K562 (cell line): Measurements from ENCODE around the gene CACNA1A. TPM values are rescaled to one million over a fixed set of nuclear protein-coding genes. Genes with fewer than 3 reads are reported as not detected.

Source experiments
- ATAC-seq: fragments of 200-7000 bp; cut with Tn5 transposase; 3 replicates; pipeline ENCODE4 v1.9.1; 2020; ENCODE audit warnings: moderate library complexity
- BruUV-seq: library from RNA; stranded (reverse); fragments of 400-500 nt; replicated peaks from 2 replicates; lab custom pipeline; 2021; lab: Mats Ljungman, UMichigan
- CTCF ChIA-PET: fragments of 300-600 bp; formaldehyde crosslinking; extraction: SDS; loops from one replicate; lab custom pipeline; 2021; ENCODE audit warnings: low intra/inter-chr PET ratio; lab: Yijun Ruan, JAX
- POLR2A ChIA-PET: fragments of 300-600, 350-650 bp; sonication (Branson Sonifier 250); formaldehyde crosslinking; extraction: SDS; loops from one replicate; lab custom pipeline; 2021; ENCODE audit warnings: antibody characterized with exemption, inconsistent platforms; lab: Yijun Ruan, JAX
- DNase-seq, 4 experiments: peaks; one replicate each; pipeline versions ENCODE4 v3.0.0 to v3.0.0-alpha.2; 2011 to 2018; ENCODE audit warnings: low spot score in 3 of 4, mixed read lengths in 3 of 4; ENCODE audit errors: extremely low read depth in 1 of 4
- FAIRE-seq: peaks from 2 replicates; lab custom pipeline; 2011; peaks lifted over from hg19 to GRCh38; lab: Jason Lieb, UNC
- H2AFZ ChIP-seq: 2 replicates; pipeline ENCODE4 v1.6.0; 2011; ENCODE audit warnings: low read depth, low read length, control low read depth, inconsistent platforms
- H3K27ac ChIP-seq: fragments of 200-600 bp; 3 replicates; pipeline ENCODE4 v1.8.0; 2011; ENCODE audit warnings: low read depth, mild to moderate bottlenecking, control low read depth, inconsistent platforms, low read length, moderate library complexity, mixed read lengths; ENCODE audit errors: extremely low read depth
- H3K27me3 ChIP-seq, 2 experiments: fragments of 300-600 bp in 1 of 2; 2 replicates in 1 of 2; 3 replicates in 1 of 2; pipeline versions ENCODE4 v1.6.0 to v1.8.0; 2011; ENCODE audit warnings: inconsistent platforms in 2 of 2, low read length in 2 of 2, mild to moderate bottlenecking in 1 of 2, mixed read lengths in 1 of 2, moderate library complexity in 1 of 2; ENCODE audit not compliant: control insufficient read depth in 2 of 2, insufficient read depth in 2 of 2
- H3K36me3 ChIP-seq: fragments of 300-600 bp; 3 replicates; pipeline ENCODE4 v1.8.0; 2011; ENCODE audit warnings: mild to moderate bottlenecking, low read length, inconsistent platforms; ENCODE audit not compliant: control insufficient read depth, insufficient read depth
- H3K4me1 ChIP-seq, 2 experiments: fragments of 200-600 bp in 1 of 2; replicated peaks in 1 of 2; 2 replicates in 1 of 2; 3 replicates in 1 of 2; pipeline versions ENCODE4 v1.5.1 to v1.8.0; 2011; ENCODE audit warnings: inconsistent platforms in 2 of 2, low read length in 2 of 2, mild to moderate bottlenecking in 1 of 2, mixed read lengths in 1 of 2, moderate library complexity in 1 of 2; ENCODE audit not compliant: control insufficient read depth in 2 of 2, insufficient read depth in 2 of 2
- H3K4me2 ChIP-seq: 2 replicates; pipeline ENCODE4 v1.6.1; 2011; ENCODE audit warnings: low read length, control low read depth, inconsistent platforms, mixed read lengths; ENCODE audit not compliant: insufficient read depth
- H3K4me3 ChIP-seq: fragments of 200-600 bp; sonication (generic), shearing (Covaris generic); 2 replicates; pipeline ENCODE4 v1.5.1; 2016; ENCODE audit warnings: control low read depth, inconsistent platforms
- H3K79me2 ChIP-seq: fragments of 200-600 bp; 3 replicates; pipeline ENCODE4 v1.8.0; 2011; ENCODE audit warnings: low read length, inconsistent platforms; ENCODE audit not compliant: control insufficient read depth, insufficient read depth
- H3K9ac ChIP-seq, 2 experiments: 2 replicates each; pipeline versions ENCODE4 v1.6.0 to v1.6.1; 2011; ENCODE audit warnings: low read depth in 2 of 2, low read length in 2 of 2, control low read depth in 1 of 2, inconsistent platforms in 1 of 2, mild to moderate bottlenecking in 1 of 2, mixed read lengths in 1 of 2; ENCODE audit not compliant: insufficient read depth in 1 of 2
- H3K9me1 ChIP-seq: one replicate; pipeline ENCODE4 v1.6.0; 2011; ENCODE audit warnings: inconsistent platforms, mild to moderate bottlenecking, low read length, moderate library complexity; ENCODE audit not compliant: control insufficient read depth, insufficient read depth
- H3K9me3 ChIP-seq: replicated peaks from 2 replicates; pipeline ENCODE4 v1.5.1; 2011; ENCODE audit warnings: low read depth, low read length, inconsistent platforms; ENCODE audit not compliant: control insufficient read depth, insufficient read depth
- H4K20me1 ChIP-seq: replicated peaks from 2 replicates; pipeline ENCODE4 v1.6.1; 2011; ENCODE audit warnings: low read length, inconsistent platforms, mixed read lengths; ENCODE audit not compliant: control insufficient read depth, insufficient read depth
- CBX1 ChIP-seq: sonication (generic); IDR thresholded peaks from 2 replicates; pipeline ENCODE4 v1.6.1; 2016; ENCODE audit warnings: antibody characterized with exemption, low read depth, mild to moderate bottlenecking
- ETV6 ChIP-seq, 3 experiments: fragments of 150-350 bp in 1 of 3; sonication (generic) in 1 of 3; formaldehyde crosslinking in 1 of 3; IDR thresholded peaks; 2 replicates each; pipeline versions ENCODE4 v1.6.1 to v1.8.0; 2014 to 2022; ENCODE audit warnings: borderline replicate concordance in 2 of 3, low read depth in 2 of 3, antibody characterized with exemption in 1 of 3, low read length in 1 of 3, mild to moderate bottlenecking in 1 of 3, missing genetic modification reagents in 1 of 3
- EWSR1 ChIP-seq: fragments of 450-650 bp; IDR thresholded peaks from 2 replicates; pipeline ENCODE4 v1.6.1; 2018; ENCODE audit warnings: borderline replicate concordance, mild to moderate bottlenecking, low read depth, moderate library complexity; ENCODE audit not compliant: partially characterized antibody
- FOSL1 ChIP-seq: fragments of 200-800 bp; sonication (Bioruptor generic); conservative IDR thresholded peaks from 2 replicates; pipeline ENCODE4 v1.6.1; 2016; ENCODE audit warnings: missing genetic modification characterization, missing compliant biosample characterization
- IRF2 ChIP-seq: sonication (generic); formaldehyde crosslinking; IDR thresholded peaks from 2 replicates; pipeline ENCODE4 v1.8.1; 2022; ENCODE audit warnings: mild to moderate bottlenecking, missing genetic modification reagents
- KDM4B ChIP-seq, 2 experiments: fragments of 450-650 bp in 1 of 2; sonication (generic) in 1 of 2; IDR thresholded peaks; 2 replicates each; pipeline ENCODE4 v1.6.1; 2016 to 2017; ENCODE audit warnings: borderline replicate concordance in 2 of 2, antibody characterized with exemption in 1 of 2, low read depth in 1 of 2, mild to moderate bottlenecking in 1 of 2
- PHF21A ChIP-seq: fragments of 450-650 bp; IDR thresholded peaks from 2 replicates; pipeline ENCODE4 v1.6.1; 2017; ENCODE audit warnings: low read depth, borderline replicate concordance
- POLR2A ChIP-seq: fragments of 450-650 bp; conservative IDR thresholded peaks from 2 replicates; pipeline ENCODE4 v1.6.1; 2016
- RBM22 ChIP-seq: fragments of 200-400 bp; formaldehyde crosslinking; IDR thresholded peaks from 2 replicates; pipeline ENCODE4 v1.6.1; 2018; ENCODE audit warnings: low read length, low read depth; ENCODE audit not compliant: poor library complexity, severe bottlenecking
- SREBF2 ChIP-seq: sonication (generic); formaldehyde crosslinking; IDR thresholded peaks from 2 replicates; pipeline ENCODE4 v1.4.0; 2020; ENCODE audit warnings: mild to moderate bottlenecking, missing genetic modification reagents
- THRAP3 ChIP-seq: fragments of 450-650 bp; IDR thresholded peaks from 2 replicates; pipeline ENCODE4 v1.6.1; 2016; ENCODE audit warnings: mild to moderate bottlenecking, inconsistent platforms, borderline replicate concordance
- ZNF311 ChIP-seq: fragments of 250-450 bp; sonication (Bioruptor Pico); IDR thresholded peaks from 2 replicates; pipeline ENCODE4 v1.4.0; 2020; ENCODE audit warnings: mild to moderate bottlenecking, moderate library complexity
- ZNF354B ChIP-seq: fragments of 250-450 bp; sonication (Bioruptor Pico); IDR thresholded peaks from 2 replicates; pipeline ENCODE4 v1.4.0; 2020
- ZNF766 ChIP-seq: fragments of 200-800 bp; sonication (Bioruptor generic); conservative IDR thresholded peaks from 2 replicates; pipeline ENCODE4 v1.6.1; 2016; ENCODE audit warnings: missing genetic modification characterization, missing compliant biosample characterization
- ZZZ3 ChIP-seq: fragments of 450-650 bp; IDR thresholded peaks from 2 replicates; pipeline ENCODE4 v1.6.1; 2016; ENCODE audit warnings: antibody characterized with exemption, mild to moderate bottlenecking, moderate library complexity
- WGBS: fragments of 100-300 bp; shearing (Covaris generic); methylation state at CpG from one replicate; pipeline ENCODE4 v1.1.6; 2016; ENCODE audit warnings: low coverage, mixed read lengths; ENCODE audit not compliant: insufficient coverage; ENCODE audit errors: missing lambda C conversion rate; 5-methylcytosine and 5-hydroxymethylcytosine counted together
- in situ Hi-C: fragments of 300-500 bp; cut with MboI; formaldehyde crosslinking; loops from 4 replicates; pipeline ENCODE4 v1.15.0; 2018; ENCODE audit warnings: inconsistent platforms, mixed read lengths
- intact Hi-C: fragments of 100-400 bp; cut with micrococcal nuclease; formaldehyde crosslinking; loops from 2 replicates; pipeline ENCODE4 v1.14.2; 2022
- polyA plus RNA-seq, 8 experiments: library from polyadenylated mRNA; depleted of rRNA in 4 of 8; stranded (reverse) in 5 of 8; unstranded in 3 of 8; fragments of >200 nt; fragmentation: Nextera tagmentation in 2 of 8; fragmentation: Illumina TruSeq in 1 of 8; extraction: Ambion mirVana in 2 of 8; extraction: Trizol in 1 of 8; gene quantifications; 2 replicates each; pipeline versions ENCODE4 v1.2.1 to v1.2.3, GENCODE V29; 2011 to 2014; ENCODE audit warnings: inconsistent platforms in 1 of 8, missing spikeins in 1 of 8
- total RNA-seq, 7 experiments: library from RNA; depleted of rRNA in 6 of 7; stranded (reverse); fragments of >200 nt in 6 of 7; fragmentation: Illumina TruSeq in 2 of 7; extraction: Trizol in 2 of 7; gene quantifications; 2 replicates each; pipeline versions ENCODE4 v1.2.1 to v1.2.3, GENCODE V29; 2011 to 2021; ENCODE audit warnings: low replicate concordance in 1 of 7
- TF ChIP-seq, protein P1 (sequence below): sonication (generic); formaldehyde crosslinking; IDR thresholded peaks from 2 replicates; pipeline ENCODE4 v1.8.0; 2022; ENCODE audit warnings: mild to moderate bottlenecking, missing genetic modification reagents
- TF ChIP-seq, protein P2 (sequence below): fragments of 250-450 bp; sonication (Bioruptor Pico); IDR thresholded peaks from 2 replicates; pipeline ENCODE4 v1.4.0; 2020; ENCODE audit warnings: mild to moderate bottlenecking, moderate library complexity
- TF ChIP-seq, protein P3 (sequence below): sonication (generic); formaldehyde crosslinking; IDR thresholded peaks from 2 replicates; pipeline ENCODE4 v1.8.1; 2023; ENCODE audit warnings: mild to moderate bottlenecking, missing genetic modification reagents, moderate library complexity

Gene CACNA1A
- total and polyA plus RNA-seq, 9 of the 15 experiments (the other 6 are each of a cell fraction or from before 2014, with no cell fraction given) = 0.03 to 0.20 (median 0.09) TPM; not detected in 1

DNA sequence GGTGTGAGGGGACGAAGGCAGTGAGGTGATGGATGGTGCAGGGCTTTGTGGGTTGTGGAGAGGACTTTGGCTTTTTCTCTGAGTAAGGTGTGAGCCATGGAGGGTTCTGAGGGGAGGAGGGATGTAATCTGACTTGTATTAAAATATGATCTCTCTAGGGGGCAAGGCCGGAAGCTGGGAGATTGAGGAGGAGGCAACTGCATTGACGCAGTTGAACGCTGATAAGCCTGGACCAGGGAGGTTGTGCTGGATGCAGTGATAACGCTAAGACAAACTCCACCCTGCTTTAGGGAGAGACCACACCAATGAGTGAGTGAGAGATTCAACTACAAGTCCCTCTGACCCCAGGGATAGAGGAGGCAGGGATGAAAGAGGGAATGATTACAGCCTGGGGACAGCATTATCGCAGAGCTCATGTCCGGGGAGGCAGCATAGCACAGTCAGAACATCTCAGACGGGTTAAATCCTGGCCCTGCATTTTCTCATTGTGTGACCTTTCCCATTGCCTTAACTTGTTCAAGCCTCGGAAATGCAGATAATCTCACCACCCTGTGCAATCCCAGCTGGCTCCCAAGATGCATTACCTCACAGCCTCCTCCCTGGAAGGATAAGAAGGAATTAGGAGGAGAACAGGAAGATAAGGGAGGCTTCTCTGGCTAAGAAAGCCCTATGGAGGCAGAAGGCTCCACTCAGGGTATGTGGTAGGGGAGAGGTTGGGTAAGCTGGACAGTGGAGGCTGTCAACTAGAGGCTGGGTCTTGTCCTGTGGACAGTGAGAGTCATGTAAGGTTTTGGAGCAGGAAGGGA, 124.2 kb downstream of the CACNA1A start:
- 0% methylated on average over 9 of the region's 9 CpGs for WGBS
- H3K27me3 ChIP-seq = no peaks in the 10 kb centered on the region; a peak in 2 of 5 replicates
- H4K20me1 ChIP-seq = peaks cover 8% of the 10 kb centered on the region
- H3K79me2 ChIP-seq = no peaks in the 10 kb centered on the region
- H3K9me1 ChIP-seq = peaks cover 5% of the 10 kb centered on the region
- no peak overlapping the region for H2AFZ ChIP-seq
- BruUV-seq = no TSS peak
- no peak overlapping the region for H3K27ac ChIP-seq
- intact Hi-C loops (no loop called here), in situ Hi-C loops (no loop called here)
- H3K9ac ChIP-seq = no peak overlapping the region; a peak in 1 of 4 replicates
- no peaks in the 10 kb centered on the region for H3K9me3 ChIP-seq
- ATAC-seq (peak; percentile 83), DNase-seq (peak; percentile 50 to 81 (median 60)), FAIRE-seq (peak; percentile 83)
- H3K4me1 ChIP-seq = peaks cover 15 to 16% of the 10 kb centered on the region in 2 experiments; a peak in 4 of 5 replicates
- ChIA-PET CTCF (no interaction called here), POLR2A (interaction anchor here (0.6 to 1.3 kb wide), 3 partner anchors 9 to 590 kb away, joined by 3 to 4 read pairs (median 3); no protein-coding TSS in a partner anchor)
- H3K4me2 ChIP-seq = no peak overlapping the region
- no peak overlapping the region for H3K4me3 ChIP-seq
- no peaks in the 10 kb centered on the region for H3K36me3 ChIP-seq
- TF ChIP-seq ZZZ3 (no peak), SREBF2 (CRISPR knock-in tag) (no peak), ZNF354B (CRISPR knock-in tag) (no peak), KDM4B (IDR thresholded peaks at IDR 0.05; ENCODE audit: borderline replicate concordance in 2 of 2, low read depth in 1 of 2) (no peak), ETV6 (IDR thresholded peaks at IDR 0.05; ENCODE audit: borderline replicate concordance in 1 of 2, low read depth in 2 of 2, low read length in 1 of 2) (no peak), ETV6 (CRISPR knock-in tag; IDR thresholded peaks at IDR 0.05; ENCODE audit: borderline replicate concordance) (no peak), ZNF311 (CRISPR knock-in tag) (no peak), PHF21A (no peak), IRF2 (CRISPR knock-in tag) (no peak), THRAP3 (no peak), POLR2A (no peak), FOSL1 (tag) (no peak; the same call in 1 of the 2 replicates), ZNF766 (no peak), CBX1 (no peak), RBM22 (no peak), EWSR1 (no peak)
- TF ChIP-seq, protein P1, sequence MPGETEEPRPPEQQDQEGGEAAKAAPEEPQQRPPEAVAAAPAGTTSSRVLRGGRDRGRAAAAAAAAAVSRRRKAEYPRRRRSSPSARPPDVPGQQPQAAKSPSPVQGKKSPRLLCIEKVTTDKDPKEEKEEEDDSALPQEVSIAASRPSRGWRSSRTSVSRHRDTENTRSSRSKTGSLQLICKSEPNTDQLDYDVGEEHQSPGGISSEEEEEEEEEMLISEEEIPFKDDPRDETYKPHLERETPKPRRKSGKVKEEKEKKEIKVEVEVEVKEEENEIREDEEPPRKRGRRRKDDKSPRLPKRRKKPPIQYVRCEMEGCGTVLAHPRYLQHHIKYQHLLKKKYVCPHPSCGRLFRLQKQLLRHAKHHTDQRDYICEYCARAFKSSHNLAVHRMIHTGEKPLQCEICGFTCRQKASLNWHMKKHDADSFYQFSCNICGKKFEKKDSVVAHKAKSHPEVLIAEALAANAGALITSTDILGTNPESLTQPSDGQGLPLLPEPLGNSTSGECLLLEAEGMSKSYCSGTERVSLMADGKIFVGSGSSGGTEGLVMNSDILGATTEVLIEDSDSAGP (CRISPR knock-in tag) = no peak
- TF ChIP-seq, protein P2, sequence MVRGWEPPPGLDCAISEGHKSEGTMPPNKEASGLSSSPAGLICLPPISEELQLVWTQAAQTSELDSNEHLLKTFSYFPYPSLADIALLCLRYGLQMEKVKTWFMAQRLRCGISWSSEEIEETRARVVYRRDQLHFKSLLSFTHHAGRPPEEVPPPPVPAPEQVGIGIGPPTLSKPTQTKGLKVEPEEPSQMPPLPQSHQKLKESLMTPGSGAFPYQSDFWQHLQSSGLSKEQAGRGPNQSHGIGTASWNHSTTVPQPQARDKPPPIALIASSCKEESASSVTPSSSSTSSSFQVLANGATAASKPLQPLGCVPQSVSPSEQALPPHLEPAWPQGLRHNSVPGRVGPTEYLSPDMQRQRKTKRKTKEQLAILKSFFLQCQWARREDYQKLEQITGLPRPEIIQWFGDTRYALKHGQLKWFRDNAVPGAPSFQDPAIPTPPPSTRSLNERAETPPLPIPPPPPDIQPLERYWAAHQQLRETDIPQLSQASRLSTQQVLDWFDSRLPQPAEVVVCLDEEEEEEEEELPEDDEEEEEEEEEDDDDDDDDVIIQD (CRISPR knock-in tag) = no peak
- TF ChIP-seq, protein P3, sequence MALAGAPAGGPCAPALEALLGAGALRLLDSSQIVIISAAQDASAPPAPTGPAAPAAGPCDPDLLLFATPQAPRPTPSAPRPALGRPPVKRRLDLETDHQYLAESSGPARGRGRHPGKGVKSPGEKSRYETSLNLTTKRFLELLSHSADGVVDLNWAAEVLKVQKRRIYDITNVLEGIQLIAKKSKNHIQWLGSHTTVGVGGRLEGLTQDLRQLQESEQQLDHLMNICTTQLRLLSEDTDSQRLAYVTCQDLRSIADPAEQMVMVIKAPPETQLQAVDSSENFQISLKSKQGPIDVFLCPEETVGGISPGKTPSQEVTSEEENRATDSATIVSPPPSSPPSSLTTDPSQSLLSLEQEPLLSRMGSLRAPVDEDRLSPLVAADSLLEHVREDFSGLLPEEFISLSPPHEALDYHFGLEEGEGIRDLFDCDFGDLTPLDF (CRISPR knock-in tag) = no peak
